Measurements from ENCODE around the gene KIF16B. TPM values are rescaled to one million over a fixed set of nuclear protein-coding genes. Genes with fewer than 3 reads are reported as not detected.

The KIF16B gene
- total and polyA plus RNA-seq, 9 of the 15 experiments (the other 6 are each of a cell fraction or from before 2014, with no cell fraction given) = 1.00 to 10.6 (median 8.5) TPM

- TF ChIP-seq ETS1 (conservative IDR thresholded peaks at IDR 0.05; ENCODE audit: control insufficient read depth, low read depth, low read length) (no peak), SAFB (IDR thresholded peaks at IDR 0.05; ENCODE audit: borderline replicate concordance, low read depth, low read length) (no peak), KLF13 (tag; IDR thresholded peaks at IDR 0.05; ENCODE audit: borderline replicate concordance, low read depth) (no peak), PATZ1 (CRISPR knock-in tag; IDR thresholded peaks at IDR 0.05; ENCODE audit: borderline replicate concordance) (no peak), NFE2 (IDR thresholded peaks at IDR 0.05; ENCODE audit: low read depth) (no peak)
- TF ChIP-seq, protein P1, sequence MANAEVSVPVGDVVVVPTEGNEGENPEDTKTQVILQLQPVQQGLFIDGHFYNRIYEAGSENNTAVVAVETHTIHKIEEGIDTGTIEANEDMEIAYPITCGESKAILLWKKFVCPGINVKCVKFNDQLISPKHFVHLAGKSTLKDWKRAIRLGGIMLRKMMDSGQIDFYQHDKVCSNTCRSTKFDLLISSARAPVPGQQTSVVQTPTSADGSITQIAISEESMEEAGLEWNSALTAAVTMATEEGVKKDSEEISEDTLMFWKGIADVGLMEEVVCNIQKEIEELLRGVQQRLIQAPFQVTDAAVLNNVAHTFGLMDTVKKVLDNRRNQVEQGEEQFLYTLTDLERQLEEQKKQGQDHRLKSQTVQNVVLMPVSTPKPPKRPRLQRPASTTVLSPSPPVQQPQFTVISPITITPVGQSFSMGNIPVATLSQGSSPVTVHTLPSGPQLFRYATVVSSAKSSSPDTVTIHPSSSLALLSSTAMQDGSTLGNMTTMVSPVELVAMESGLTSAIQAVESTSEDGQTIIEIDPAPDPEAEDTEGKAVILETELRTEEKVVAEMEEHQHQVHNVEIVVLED (CRISPR knock-in tag; IDR thresholded peaks at IDR 0.05) = no peak
Observed at GRCh38 chr20:16542477-16542876, 30.8 kb downstream of the KIF16B start (continued).
